Kidney epithelial cell (primary cell): ENCODE data around the gene ERP44. TPM values are rescaled to one million over a fixed set of nuclear protein-coding genes. Genes with fewer than 3 reads are reported as not detected.
"Not testable (repeated sequence)": the region's sequence is repeated elsewhere in the genome, so short reads cannot be mapped to it uniquely, and the experiment has no call there.

Experiments used
- DNase-seq: peaks from one replicate; pipeline ENCODE4 v3.0.0-alpha.2; 2010; ENCODE audit warnings: low read depth
- H3K27me3 ChIP-seq: 2 replicates; pipeline ENCODE4 v1.6.0; 2011; ENCODE audit warnings: low read length; ENCODE audit not compliant: control insufficient read depth, insufficient read depth
- H3K36me3 ChIP-seq: 2 replicates; pipeline ENCODE4 v1.5.1; 2011; ENCODE audit warnings: low read length; ENCODE audit not compliant: control insufficient read depth, insufficient read depth
- H3K4me3 ChIP-seq: 2 replicates; pipeline ENCODE4 v1.5.1; 2011; ENCODE audit warnings: low read depth, mild to moderate bottlenecking, control low read depth, low read length
- CTCF ChIP-seq: IDR thresholded peaks from 2 replicates; pipeline ENCODE4 v1.5.1; 2011; ENCODE audit warnings: mild to moderate bottlenecking, moderate library complexity, low read length, control low read depth, inconsistent platforms; ENCODE audit not compliant: insufficient read depth, poor library complexity, severe bottlenecking
- total RNA-seq: library from RNA; depleted of rRNA; stranded (reverse); fragments of >200 nt; gene quantifications from 2 replicates; pipeline ENCODE4 v1.2.3, GENCODE V29; 2015

Gene ERP44
- total RNA-seq, 1 donor from 2014 or later = 22.3 TPM

DNA sequence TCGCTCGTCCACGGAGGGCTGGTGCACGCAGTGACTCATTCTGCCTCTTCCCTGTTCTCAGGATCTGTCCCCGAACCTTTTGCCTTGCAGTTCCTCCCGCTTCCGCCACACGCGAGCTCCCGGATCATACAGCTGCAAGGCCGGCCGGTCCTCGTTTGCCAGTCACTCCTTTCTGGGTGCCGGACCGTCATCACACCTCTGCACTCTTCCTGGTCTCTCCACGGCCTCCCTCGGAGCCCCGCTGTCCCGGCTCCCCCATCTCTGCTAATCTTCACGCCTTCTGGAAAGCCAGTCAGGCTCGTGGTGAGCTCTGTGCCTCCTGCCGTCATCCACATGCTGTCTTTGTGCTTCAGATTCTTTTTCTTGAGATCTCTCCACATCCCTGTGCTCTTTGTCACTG is 100.5 kb downstream of the ERP44 start:
- no peak for TF ChIP-seq CTCF
- Histone ChIP-seq H3K36me3 (no peaks in the 10 kb centered on the region), H3K4me3 (no peak overlapping the region), H3K27me3 (no peaks in the 10 kb centered on the region)
- DNase-seq = no peak

GRCh38 chr9:99990508-99990907 is 108.3 kb downstream of the ERP44 start:
- DNase-seq, H3K36me3 ChIP-seq, H3K27me3 ChIP-seq, H3K4me3 ChIP-seq: not testable (repeated sequence)

DNA sequence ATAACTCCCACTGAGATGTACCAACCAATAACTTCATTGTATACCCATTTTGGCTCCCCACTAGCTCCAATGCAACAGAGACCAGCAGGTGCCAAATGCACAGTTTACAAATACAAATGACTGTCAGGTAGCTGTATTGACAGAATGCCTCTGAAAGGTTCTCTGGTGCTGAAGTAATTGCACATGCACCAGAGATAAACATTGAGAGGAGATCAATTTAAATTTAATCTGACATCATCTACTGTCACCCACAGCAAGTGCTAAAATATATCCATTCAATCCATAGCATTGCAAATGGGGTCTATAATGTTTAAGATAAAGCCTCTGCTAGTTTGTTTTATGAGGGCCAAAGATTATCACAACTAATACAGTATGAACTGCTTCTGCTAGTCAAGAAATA is 112.2 kb downstream of the ERP44 start:
- no peaks in the 10 kb centered on the region for H3K36me3 ChIP-seq

GRCh38 chr9:99980598-99980997 is 118.2 kb downstream of the ERP44 start:
- no peak overlapping the region for H3K4me3 ChIP-seq
- no peak for TF ChIP-seq CTCF
- H3K27me3 ChIP-seq = no peaks in the 10 kb centered on the region
- DNase-seq = no peak
- no peaks in the 10 kb centered on the region for H3K36me3 ChIP-seq

More for the DNA sequence above, 112.2 kb downstream of the ERP44 start:
- no peaks in the 10 kb centered on the region for H3K27me3 ChIP-seq
- no peak for TF ChIP-seq CTCF
- H3K4me3 ChIP-seq = no peak overlapping the region
- no peak for DNase-seq

GRCh38 chr9:99978221-99978620 is 120.6 kb downstream of the ERP44 start:
- Histone ChIP-seq H3K36me3 (no peaks in the 10 kb centered on the region), H3K27me3 (no peaks in the 10 kb centered on the region), H3K4me3 (no peak overlapping the region)
- no peak for TF ChIP-seq CTCF
- no peak for DNase-seq

DNA sequence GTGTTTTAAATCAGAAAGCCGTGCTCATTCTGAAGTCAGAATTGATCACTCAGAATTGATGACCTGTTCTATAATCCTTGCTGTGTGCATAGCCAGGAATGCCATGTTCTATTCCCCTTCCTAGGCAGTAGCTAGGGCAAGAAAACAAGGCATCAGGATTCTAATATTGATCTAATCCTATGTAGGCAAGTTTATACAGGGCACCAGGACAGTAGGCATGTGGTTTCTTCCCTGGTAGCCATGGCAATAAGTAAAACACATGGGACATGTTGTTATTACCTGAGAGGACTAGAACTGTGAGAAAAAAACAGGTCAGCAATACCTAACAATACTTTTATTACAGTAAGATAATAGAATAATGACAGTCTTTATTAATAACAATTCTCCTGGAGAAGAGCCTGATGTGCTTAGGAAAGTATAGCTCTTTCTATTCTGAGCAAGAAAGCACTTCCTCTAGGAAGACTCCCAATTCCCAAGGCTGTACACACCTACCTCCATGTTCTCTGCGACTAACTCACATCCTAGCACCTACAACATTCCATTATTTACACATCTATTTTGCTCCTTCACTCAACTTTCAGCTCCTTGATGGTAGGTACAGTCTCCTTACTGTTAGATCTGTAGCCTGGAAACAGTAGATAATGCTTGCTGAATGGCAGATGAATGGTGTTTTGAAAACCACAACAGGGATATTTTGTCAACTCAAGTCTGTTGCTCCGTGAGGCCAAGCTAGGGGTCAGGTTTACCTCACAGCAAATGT is 121.6 kb downstream of the ERP44 start:
- TF ChIP-seq CTCF = no peak
- no peak for DNase-seq
- Histone ChIP-seq H3K36me3 (no peaks in the 10 kb centered on the region), H3K4me3 (no peak overlapping the region), H3K27me3 (no peaks in the 10 kb centered on the region)
